Ureter (tissue), 1 donor: ENCODE results near the gene SIX3. TPM values are rescaled to one million over a fixed set of nuclear protein-coding genes. Genes with fewer than 3 reads are reported as not detected.

ENCODE experiments used
- total RNA-seq: library from RNA; stranded (reverse); gene quantifications from one replicate; pipeline ENCODE4 v1.2.4, GENCODE V29; 2023
- donor health status: DM: yes; HTN: yes; CAD: no.

The SIX3 gene
- total RNA-seq, 1 donor from 2014 or later: not detected

Other genes with a start within 250 kb of the SIX3 start
- 1.2 TPM for gene SIX2, start 67.8 kb downstream of the SIX3 start, total RNA-seq